CD4-positive, alpha-beta T cell treated with Interleukin-17A for 4 hours (primary cell): ENCODE results near the gene RPAIN.
"Not testable (repeated sequence)": the region's sequence is repeated elsewhere in the genome, so short reads cannot be mapped to it uniquely, and the experiment has no call there.

Experiments
- DNase-seq: peaks from one replicate; pipeline ENCODE4 v3.0.0-alpha.2; 2020; ENCODE audit warnings: mixed read lengths

The RPAIN gene

GRCh38 chr17:5430413-5430999, 10.5 kb downstream of the RPAIN start:
- no peak for DNase-seq

- not testable (repeated sequence) for DNase-seq
Measured at GRCh38 chr17:5431234-5431633, 11.3 kb downstream of the RPAIN start.

DNA sequence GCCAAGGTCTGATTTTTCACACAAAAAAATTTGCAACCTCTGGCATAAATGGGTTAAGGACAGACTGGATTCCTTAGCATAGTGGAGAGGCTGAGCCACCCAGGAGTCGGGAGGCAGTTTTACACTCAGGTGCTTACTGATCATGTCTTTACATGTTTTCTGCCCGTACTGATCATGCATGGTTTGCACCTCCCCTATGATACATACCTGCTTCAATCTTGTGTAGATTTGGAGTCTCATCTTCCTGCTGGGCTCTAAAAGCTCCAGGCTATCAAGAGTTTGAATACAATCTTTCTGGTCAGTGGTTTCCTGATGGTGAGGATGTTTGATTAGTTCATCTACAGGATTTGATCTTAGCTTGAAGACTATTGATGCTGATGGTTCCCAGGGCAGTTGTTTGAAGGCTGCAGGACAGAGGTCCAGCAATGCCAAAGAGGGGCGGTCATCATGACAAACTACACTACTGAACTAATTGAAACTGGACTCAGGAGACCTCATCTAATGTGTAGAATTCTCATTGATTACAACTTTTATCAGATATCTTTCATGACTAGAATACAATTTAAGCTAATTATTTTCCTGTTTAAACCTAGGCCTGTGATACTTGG, 12.1 kb downstream of the RPAIN start:
- no peak for DNase-seq

- no peak for DNase-seq
Measured at GRCh38 chr17:5434984-5435383, 15.0 kb downstream of the RPAIN start.

GRCh38 chr17:5435781-5436315, 15.9 kb downstream of the RPAIN start:
- not testable (repeated sequence) for DNase-seq

- no peak for DNase-seq
Measured at GRCh38 chr17:5437721-5438317, 17.8 kb downstream of the RPAIN start.

- peak; percentile 96 for DNase-seq
Measured at GRCh38 chr17:5438716-5439445, 18.9 kb downstream of the RPAIN start, which contains the start of gene C1QBP. C1QBP (minus strand) TSS chr17:5439155; CDS start chr17:5439073, 82 bp downstream.

DNA sequence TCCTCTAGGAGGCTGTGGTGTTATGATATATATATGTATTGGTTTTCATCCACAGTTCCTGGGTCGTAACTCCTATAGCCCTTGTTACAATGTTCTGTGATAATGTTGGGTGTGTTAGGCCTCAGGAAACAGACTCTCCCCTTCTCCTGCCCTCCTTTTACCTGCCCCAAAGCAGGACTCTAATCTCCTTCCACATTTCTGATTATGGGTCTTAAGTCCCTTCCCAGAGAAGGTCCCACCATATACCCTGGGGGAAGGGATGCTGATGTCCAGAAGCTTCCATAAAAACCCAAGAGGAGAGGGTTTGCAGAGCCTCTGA, 19.4 kb downstream of the RPAIN start:
- DNase-seq, result no peak

DNA sequence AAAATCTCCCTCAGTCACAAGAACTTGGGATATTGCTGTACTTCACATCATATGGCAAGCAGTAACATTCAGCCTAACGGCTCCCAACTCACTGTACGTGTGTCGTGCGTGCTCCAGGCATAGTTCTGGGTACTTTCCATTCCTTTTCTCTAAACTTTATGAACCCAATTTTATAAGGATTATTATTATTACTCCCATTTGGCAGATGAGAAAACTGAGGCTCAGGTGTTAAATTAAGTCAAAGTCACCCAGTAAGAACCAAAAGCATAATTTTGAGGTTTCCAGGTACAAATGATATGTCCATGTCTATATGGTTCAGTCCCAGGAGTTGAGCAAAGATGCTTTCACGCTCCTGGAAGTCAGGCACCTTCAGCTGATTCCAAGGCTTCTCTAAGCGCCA, 23.7 kb downstream of the RPAIN start:
- DNase-seq, result no peak

DNA sequence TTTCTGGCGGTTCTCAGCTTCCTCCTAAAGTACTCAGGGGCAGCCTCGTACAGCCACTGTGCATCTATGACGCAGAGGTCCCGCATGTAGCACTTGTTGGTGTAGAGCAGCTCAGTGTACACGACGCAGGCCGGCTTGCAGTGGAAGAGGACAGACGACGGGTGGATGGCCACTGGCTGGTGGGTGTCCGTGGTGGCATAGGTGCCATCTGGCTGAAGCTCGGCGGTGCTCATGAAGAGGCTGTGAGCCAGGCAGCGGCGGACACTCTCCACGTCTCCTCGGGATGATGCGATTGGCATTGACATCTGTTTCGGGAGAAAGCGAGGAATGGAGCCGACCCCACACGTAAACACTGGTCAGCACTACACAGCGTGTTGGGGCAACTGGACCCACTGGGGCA, 24.2 kb downstream of the RPAIN start:
- DNase-seq, result no peak

GRCh38 chr17:5446786-5447185, 26.8 kb downstream of the RPAIN start:
- no peak for DNase-seq

- DNase-seq, result no peak
Measured at GRCh38 chr17:5464717-5465507, 44.9 kb downstream of the RPAIN start.

- DNase-seq, result no peak
Measured at GRCh38 chr17:5466295-5466694, 46.3 kb downstream of the RPAIN start.

- DNase-seq, result no peak
Measured at GRCh38 chr17:5467416-5467815, 47.4 kb downstream of the RPAIN start.

DNA sequence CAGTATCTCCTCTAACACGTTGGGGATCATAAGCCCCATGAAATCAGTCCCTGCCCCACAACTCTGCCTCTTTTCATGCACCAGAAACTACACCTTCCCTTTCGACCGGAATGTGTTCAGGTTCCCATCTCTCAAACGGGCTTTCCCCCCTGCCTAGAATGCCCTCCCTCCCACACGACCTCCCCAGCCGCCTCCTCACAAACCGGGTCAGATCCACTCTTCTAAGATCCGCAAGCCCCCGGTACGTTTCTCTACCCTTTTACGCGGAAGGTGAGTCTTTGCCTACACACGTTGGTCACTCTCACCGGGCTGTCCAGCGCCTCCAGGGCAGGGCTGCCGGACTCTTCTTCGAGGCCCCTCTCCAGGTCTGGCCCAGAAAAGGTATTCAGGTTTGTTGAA, 48.1 kb downstream of the RPAIN start:
- peak; percentile 16 for DNase-seq

DNA sequence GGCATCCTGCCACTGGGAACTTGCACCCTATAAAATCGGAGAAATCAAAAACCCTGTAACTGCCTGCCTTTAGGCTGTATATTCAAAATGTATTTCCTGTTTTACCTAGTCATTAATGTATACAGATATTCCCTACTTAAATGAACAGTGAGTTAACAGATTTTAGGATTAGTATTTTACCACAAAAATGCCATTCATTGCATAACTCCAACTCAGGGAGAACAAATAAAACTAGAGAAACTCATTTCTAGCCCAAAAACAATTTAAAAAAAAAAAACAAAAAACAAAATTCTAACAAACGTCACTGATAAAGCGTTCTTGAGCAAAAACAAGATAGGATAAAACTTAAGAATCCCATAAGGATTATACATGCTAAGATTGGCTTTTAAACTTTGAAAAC, 52.5 kb downstream of the RPAIN start:
- DNase-seq, result no peak

DNA sequence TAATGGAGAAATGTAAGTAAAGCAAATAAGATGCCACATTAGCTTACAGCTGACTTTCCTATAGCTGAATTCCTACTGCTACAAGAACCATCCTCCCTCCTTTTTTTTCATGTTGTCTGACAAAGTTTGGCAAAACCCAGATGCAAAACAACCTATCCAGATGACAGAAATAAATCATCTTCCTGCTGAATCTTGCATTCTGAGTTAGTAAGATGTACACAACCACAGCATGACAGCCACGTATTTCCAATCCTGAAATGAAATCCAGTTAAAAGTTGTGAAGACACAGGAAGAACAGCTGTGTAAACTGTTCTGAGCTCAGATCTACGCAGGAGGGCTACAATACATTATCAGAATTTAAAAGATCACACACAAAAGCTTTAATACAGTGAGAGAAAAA, 53.9 kb downstream of the RPAIN start:
- DNase-seq, result no peak

DNA sequence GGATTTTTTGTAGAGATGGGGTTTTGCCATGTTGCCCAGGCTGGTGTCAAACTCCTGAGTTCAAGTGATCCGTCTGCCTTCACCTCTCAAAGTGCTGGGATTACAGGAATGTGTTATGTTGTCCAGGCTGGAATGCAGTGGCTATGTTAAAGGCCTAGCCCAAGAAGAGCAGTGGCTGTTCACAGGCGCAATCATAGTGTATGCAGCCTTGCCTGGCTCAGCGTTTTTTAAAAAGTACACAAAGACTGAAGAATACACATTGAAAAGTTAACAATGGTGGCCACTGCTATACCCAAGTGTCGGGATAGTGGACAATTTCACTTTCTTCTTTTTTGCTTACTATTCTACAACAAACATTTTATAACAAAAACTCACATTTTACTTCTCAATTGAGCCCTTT, 59.0 kb downstream of the RPAIN start:
- no peak for DNase-seq

DNA sequence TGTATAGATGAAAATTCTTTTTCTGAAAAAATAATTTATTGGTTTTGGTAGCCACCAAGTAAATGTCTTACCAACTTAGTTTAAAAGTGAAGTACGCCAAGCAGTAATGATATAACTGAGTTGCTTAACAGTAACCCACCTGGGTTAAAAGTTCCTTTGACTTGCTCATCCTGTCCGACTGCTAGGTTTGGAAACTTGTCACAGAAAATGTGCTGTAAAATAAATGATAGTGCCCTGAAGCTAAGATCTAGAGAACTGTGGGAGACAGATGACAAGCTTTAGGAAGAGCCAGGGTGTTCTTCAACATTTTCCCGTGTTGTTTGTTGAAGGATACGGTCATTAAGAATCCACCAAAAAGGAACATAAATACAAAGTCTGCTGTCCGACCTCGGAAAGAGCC, 61.0 kb downstream of the RPAIN start:
- no peak for DNase-seq

DNA sequence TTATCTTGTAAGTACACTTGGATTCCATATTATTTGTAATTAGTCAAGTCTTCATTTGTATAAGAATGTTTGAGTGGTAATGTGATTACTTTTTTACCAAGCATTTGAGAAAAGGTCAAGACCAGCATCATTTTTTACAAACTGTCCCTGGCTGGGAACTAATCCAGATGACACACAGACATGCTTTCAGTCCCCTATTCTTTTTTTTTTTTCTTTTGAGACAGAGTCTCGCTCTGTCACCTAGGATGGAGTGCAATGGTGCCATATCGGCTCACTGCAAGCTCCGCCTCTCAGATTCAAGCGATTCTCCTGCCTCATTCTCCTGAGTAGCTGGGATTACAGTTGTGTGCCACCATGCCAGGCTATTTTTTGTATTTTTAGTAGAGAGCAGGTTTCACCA, 61.5 kb downstream of the RPAIN start:
- DNase-seq, result no peak
